HG02678 (cell line): ENCODE measurements around the gene DLG2.
"Not testable (repeated sequence)": the region's sequence is repeated elsewhere in the genome, so short reads cannot be mapped to it uniquely, and the experiment has no call there.

Experiments
- ATAC-seq: cut with Tn5 transposase; IDR thresholded peaks from one replicate; pipeline ENCODE4 v1.9.1; 2021; ENCODE audit warnings: mild to moderate bottlenecking, moderate library complexity; ENCODE audit not compliant: unreplicated experiment

Gene DLG2

GRCh38 chr11:83778596-83778995 is 1848.5 kb downstream of the DLG2 start:
- no peak for ATAC-seq

GRCh38 chr11:83773950-83774880 is 1852.9 kb downstream of the DLG2 start:
- ATAC-seq, result no peak

- ATAC-seq, result no peak
Observed at GRCh38 chr11:83768489-83768888, 1858.7 kb downstream of the DLG2 start.

GRCh38 chr11:83766932-83767331 is 1860.2 kb downstream of the DLG2 start:
- no peak for ATAC-seq

GRCh38 chr11:83764643-83765042 is 1862.5 kb downstream of the DLG2 start:
- ATAC-seq, result no peak

- ATAC-seq, result no peak
Observed at GRCh38 chr11:83760932-83761331, 1866.2 kb downstream of the DLG2 start.

- ATAC-seq, result no peak
Observed at GRCh38 chr11:83759148-83759547, 1868.0 kb downstream of the DLG2 start.

GRCh38 chr11:83751041-83751440 is 1876.1 kb downstream of the DLG2 start:
- ATAC-seq, result no peak

- no peak for ATAC-seq
Observed at GRCh38 chr11:83746921-83747585, 1880.1 kb downstream of the DLG2 start.

- no peak for ATAC-seq
Observed at GRCh38 chr11:83744620-83745192, 1882.4 kb downstream of the DLG2 start.

GRCh38 chr11:83736684-83737083 is 1890.5 kb downstream of the DLG2 start:
- no peak for ATAC-seq

GRCh38 chr11:83734120-83734519 is 1893.0 kb downstream of the DLG2 start:
- no peak for ATAC-seq

- ATAC-seq, result not testable (repeated sequence)
Observed at GRCh38 chr11:83731288-83731687, 1895.9 kb downstream of the DLG2 start.

GRCh38 chr11:83728281-83728680 is 1898.9 kb downstream of the DLG2 start:
- no peak for ATAC-seq

GRCh38 chr11:83727251-83727650 is 1899.9 kb downstream of the DLG2 start:
- no peak for ATAC-seq

- no peak for ATAC-seq
Observed at GRCh38 chr11:83726316-83726715, 1900.8 kb downstream of the DLG2 start.

- no peak for ATAC-seq
Observed at GRCh38 chr11:83725728-83726127, 1901.4 kb downstream of the DLG2 start.

GRCh38 chr11:83725269-83725560 is 1901.9 kb downstream of the DLG2 start:
- no peak for ATAC-seq

- ATAC-seq, result no peak
Observed at GRCh38 chr11:83723999-83724398, 1903.1 kb downstream of the DLG2 start.

GRCh38 chr11:83722392-83723119 is 1904.6 kb downstream of the DLG2 start:
- no peak for ATAC-seq

GRCh38 chr11:83721263-83721662 is 1905.9 kb downstream of the DLG2 start:
- ATAC-seq, result no peak
